ENCODE data around the gene SLC6A3. TPM values are rescaled to one million over a fixed set of nuclear protein-coding genes. Genes with fewer than 3 reads are reported as not detected.

Gene SLC6A3
- total and polyA plus RNA-seq, 9 of the 15 experiments (the other 6 are each of a cell fraction or from before 2014, with no cell fraction given) = not detected

DNA sequence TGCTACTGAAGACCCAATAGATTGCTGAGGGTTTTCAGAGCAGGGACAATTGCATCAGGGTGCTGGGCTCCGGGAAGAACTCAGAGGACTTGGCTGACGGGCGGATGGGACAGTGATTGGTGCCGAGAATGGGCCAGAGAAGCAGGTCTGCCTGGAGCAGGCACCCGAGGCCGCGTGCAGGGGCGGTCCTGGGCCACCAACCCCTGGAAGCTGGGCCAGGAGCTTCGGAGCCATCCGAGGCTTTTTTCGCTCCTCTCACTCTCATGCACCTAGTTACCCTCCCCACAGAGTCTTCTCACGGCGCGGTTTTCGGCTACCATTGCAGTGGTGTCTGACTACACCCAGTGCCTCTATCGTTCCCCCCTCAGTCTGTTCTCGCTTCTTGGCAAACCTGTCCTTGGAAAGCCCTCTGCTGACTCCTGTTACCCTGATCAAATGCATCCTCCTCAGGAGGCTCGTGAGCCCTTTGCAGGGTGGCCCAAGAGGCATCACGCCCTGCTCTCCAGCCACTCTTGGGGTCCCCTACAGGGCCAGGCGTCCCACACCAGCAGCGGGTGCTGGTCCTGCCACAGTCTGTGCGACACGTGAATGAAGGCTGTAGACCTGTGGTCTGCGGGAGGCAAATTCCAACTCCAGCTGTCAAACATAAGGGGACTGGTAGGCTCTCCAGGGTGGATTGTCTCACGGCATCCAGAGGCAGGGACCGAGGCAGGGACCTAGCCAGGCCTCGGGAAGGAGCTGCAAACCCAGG is 99.2 kb downstream of the SLC6A3 start:
- peaks cover 38% of the 10 kb centered on the region for H3K79me2 ChIP-seq (ENCODE audit: control insufficient read depth, insufficient read depth, low read length)
- peak overlapping the region; percentile 91 for H2AFZ ChIP-seq (ENCODE audit: low read depth, low read length)
- peak overlapping the region; percentile 78 for H3K27ac ChIP-seq (ENCODE audit: extremely low read depth, low read depth, low read length)
- H3K4me3 ChIP-seq = peak overlapping the region; percentile 99
- peak; percentile 3; the same call in 2 of the 3 replicates for ATAC-seq
- peaks cover 15 to 34% of the 10 kb centered on the region in 2 experiments; a peak in 4 of 5 replicates for H3K4me1 ChIP-seq (replicated peaks in 1 of 2; ENCODE audit: control insufficient read depth in 2 of 2, insufficient read depth in 2 of 2, low read length in 2 of 2)
- in situ Hi-C loops (cut with MboI) (no loop called here), intact Hi-C loops (cut with micrococcal nuclease) (no loop called here)
- H3K9ac ChIP-seq (ENCODE audit: insufficient read depth in 1 of 2, low read depth in 2 of 2, low read length in 2 of 2) = peak overlapping the region; percentile 97 to 99
- H4K20me1 ChIP-seq (replicated peaks; ENCODE audit: control insufficient read depth, insufficient read depth, low read length) = no peaks in the 10 kb centered on the region
- TF ChIP-seq NRF1 (conservative IDR thresholded peaks at IDR 0.05 in 1 of 2, IDR thresholded peaks at IDR 0.05 in 1 of 2) (no peak), HNRNPK (IDR thresholded peaks at IDR 0.05; ENCODE audit: low read depth, low read length, poor library complexity, severe bottlenecking) (no peak), ARID2 (IDR thresholded peaks at IDR 0.05) (no peak)
- H3K9me3 ChIP-seq (replicated peaks; ENCODE audit: control insufficient read depth, insufficient read depth, low read depth, low read length) = no peaks in the 10 kb centered on the region
- POLR2A ChIA-PET = interaction anchor here (1.0 to 1.1 kb wide), 2 partner anchors 12 to 65 kb away, joined by 3 read pairs; no protein-coding TSS in a partner anchor
- CTCF ChIA-PET (ENCODE audit: low intra/inter-chr PET ratio) = no interaction called here
- DNase-seq (ENCODE audit: extremely low read depth in 1 of 4, low spot score in 3 of 4) = peak in 2 of 4 experiments; percentile 45
- no TSS peak for BruUV-seq (replicated peaks)
- peaks cover 32% of the 10 kb centered on the region for H3K36me3 ChIP-seq (ENCODE audit: control insufficient read depth, insufficient read depth, low read length)
- H3K4me2 ChIP-seq (ENCODE audit: insufficient read depth, low read length) = peak overlapping the region; percentile 97
- 46% methylated on average over 25 of the region's 27 CpGs for WGBS (ENCODE audit: insufficient coverage, low coverage, missing lambda C conversion rate)
- no peak for FAIRE-seq
- H3K27me3 ChIP-seq (ENCODE audit: control insufficient read depth in 2 of 2, insufficient read depth in 2 of 2, low read length in 2 of 2) = 0 out of 5 replicates have a peak, but pooled peaks cover 0 to 4% of the 10 kb centered on the region in 2 experiments
- H3K9me1 ChIP-seq (ENCODE audit: control insufficient read depth, insufficient read depth, low read length) = no peaks in the 10 kb centered on the region
